ENCODE measurements around the gene LZTR1. TPM values are rescaled to one million over a fixed set of nuclear protein-coding genes. Genes with fewer than 3 reads are reported as not detected.

The LZTR1 gene
- total and polyA plus RNA-seq, 10 of the 15 experiments (the other 5 are each of a cell fraction or from before 2014, with no cell fraction given): 0.82 to 50.3 (median 19.3) TPM

- H3K4me1 ChIP-seq (ENCODE audit: control insufficient read depth, insufficient read depth, low read length): no peaks in the 10 kb centered on the region
- ATAC-seq (no peak), DNase-seq (ENCODE audit: low read depth, low spot score) (no peak), FAIRE-seq (no peak)
- no peak for TF ChIP-seq USF2 (IDR thresholded peaks at IDR 0.05; ENCODE audit: borderline replicate concordance, low read depth, low read length)
- TF ChIP-seq JUNB (IDR thresholded peaks at IDR 0.05): no peak
- no peak overlapping the region for H3K4me2 ChIP-seq (ENCODE audit: control insufficient read depth, insufficient read depth)
- H3K27ac ChIP-seq (ENCODE audit: control insufficient read depth, insufficient read depth): no peak overlapping the region
- ChIA-PET CTCF (no interaction called here), SMC1A (ENCODE audit: uncharacterized antibody, unreplicated experiment) (no interaction called here), RAD21 (ENCODE audit: unreplicated experiment) (no interaction called here), POLR2A (no interaction called here)
- no peak overlapping the region for H2AFZ ChIP-seq (ENCODE audit: control insufficient read depth, low read depth, low read length)
- 77% methylated on average over 5 of the region's 5 CpGs for WGBS (ENCODE audit: insufficient coverage, insufficient replicate concordance, low lambda C conversion rate, missing lambda C conversion rate)
- H3K9me3 ChIP-seq (replicated peaks; ENCODE audit: control insufficient read depth, insufficient read depth, low read length): no peaks in the 10 kb centered on the region
- peaks cover 2% of the 10 kb centered on the region for H4K20me1 ChIP-seq (ENCODE audit: control insufficient read depth, insufficient read depth)
- H3K27me3 ChIP-seq (replicated peaks in 1 of 2; ENCODE audit: control insufficient read depth in 2 of 2, insufficient read depth in 2 of 2, low read length in 1 of 2): no peaks in the 10 kb centered on the region
- no peak overlapping the region for H3K4me3 ChIP-seq
- BruUV-seq (replicated peaks): no TSS peak
- intact Hi-C loops (cut with micrococcal nuclease; ENCODE audit: unreplicated experiment): no loop called here
- H3K9ac ChIP-seq (ENCODE audit: control insufficient read depth, insufficient read depth, low read length): no peak overlapping the region
- in situ Hi-C loops (cut with MboI): no loop called here
- H3K79me2 ChIP-seq (ENCODE audit: control insufficient read depth, insufficient read depth, low read length): peaks cover 42% of the 10 kb centered on the region
- peaks cover 22 to 39% of the 10 kb centered on the region in 2 experiments for H3K36me3 ChIP-seq (ENCODE audit: control insufficient read depth in 2 of 2, insufficient read depth in 2 of 2, low read length in 1 of 2)
Measured at GRCh38 chr22:20948989-20949388, 33.1 kb upstream of the LZTR1 start.

- no peak overlapping the region for H3K9ac ChIP-seq (ENCODE audit: control insufficient read depth, insufficient read depth, low read length)
- peaks cover 38% of the 10 kb centered on the region for H3K79me2 ChIP-seq (ENCODE audit: control insufficient read depth, insufficient read depth, low read length)
- no TSS peak for BruUV-seq (replicated peaks)
- H2AFZ ChIP-seq (ENCODE audit: control insufficient read depth, low read depth, low read length): no peak overlapping the region
- no peaks in the 10 kb centered on the region for H3K4me1 ChIP-seq (ENCODE audit: control insufficient read depth, insufficient read depth, low read length)
- no peak overlapping the region for H3K4me3 ChIP-seq
- ChIA-PET POLR2A (no interaction called here), SMC1A (ENCODE audit: uncharacterized antibody, unreplicated experiment) (no interaction called here), RAD21 (ENCODE audit: unreplicated experiment) (no interaction called here), CTCF (no interaction called here)
- WGBS (ENCODE audit: insufficient coverage, insufficient replicate concordance, low lambda C conversion rate, missing lambda C conversion rate): 90% methylated on average over 13 of the region's 13 CpGs
- H3K27me3 ChIP-seq (replicated peaks in 1 of 2; ENCODE audit: control insufficient read depth in 2 of 2, insufficient read depth in 2 of 2, low read length in 1 of 2): no peaks in the 10 kb centered on the region
- DNase-seq (ENCODE audit: low read depth, low spot score): no peak
- no peak overlapping the region for H3K27ac ChIP-seq (ENCODE audit: control insufficient read depth, insufficient read depth)
- no peak overlapping the region for H3K4me2 ChIP-seq (ENCODE audit: control insufficient read depth, insufficient read depth)
- peaks cover 22 to 41% of the 10 kb centered on the region in 2 experiments for H3K36me3 ChIP-seq (ENCODE audit: control insufficient read depth in 2 of 2, insufficient read depth in 2 of 2, low read length in 1 of 2)
- in situ Hi-C loops (cut with MboI) (no loop called here), intact Hi-C loops (cut with micrococcal nuclease; ENCODE audit: unreplicated experiment) (no loop called here)
- ATAC-seq: no peak
- no peak for FAIRE-seq
- H4K20me1 ChIP-seq (ENCODE audit: control insufficient read depth, insufficient read depth): peaks cover 2% of the 10 kb centered on the region
- no peaks in the 10 kb centered on the region for H3K9me3 ChIP-seq (replicated peaks; ENCODE audit: control insufficient read depth, insufficient read depth, low read length)
- TF ChIP-seq E2F8 (IDR thresholded peaks at IDR 0.05; ENCODE audit: low read depth, partially characterized antibody) (no peak), ZZZ3 (IDR thresholded peaks at IDR 0.05; ENCODE audit: control insufficient read depth, insufficient read length, low read depth) (no peak), PKNOX1 (IDR thresholded peaks at IDR 0.05) (no peak), MAX (IDR thresholded peaks at IDR 0.05; ENCODE audit: low read depth, low read length) (no peak), CREB1 (IDR thresholded peaks at IDR 0.05; ENCODE audit: low read depth) (no peak), TCF12 (IDR thresholded peaks at IDR 0.05; ENCODE audit: low read depth, low read length) (no peak), EZH2 (IDR thresholded peaks at IDR 0.05; ENCODE audit: borderline replicate concordance, control insufficient read depth, low read depth, low read length) (no peak), HDGF (IDR thresholded peaks at IDR 0.05) (no peak), ZNF207 (IDR thresholded peaks at IDR 0.05; ENCODE audit: borderline replicate concordance) (no peak), ZNF24 (IDR thresholded peaks at IDR 0.05) (no peak), HDAC6 (IDR thresholded peaks at IDR 0.05; ENCODE audit: unreplicated experiment) (no peak), POLR2AphosphoS2 (IDR thresholded peaks at IDR 0.05; ENCODE audit: low read depth, low read length) (no peak), NBN (IDR thresholded peaks at IDR 0.05) (no peak)
Measured at GRCh38 chr22:20949698-20950183, 32.4 kb upstream of the LZTR1 start.
